CD4-positive, alpha-beta T cell treated with Interleukin-17A for 4 hours (primary cell): ENCODE measurements around the gene MAU2.
A peak's percentile ranks its signal among the peaks of the same experiment; 100 is the strongest.
"Not testable (repeated sequence)": the region's sequence is repeated elsewhere in the genome, so short reads cannot be mapped to it uniquely, and the experiment has no call there.

ENCODE experiments used
- DNase-seq: peaks from one replicate; pipeline ENCODE4 v3.0.0-alpha.2; 2020; ENCODE audit warnings: mixed read lengths

Gene MAU2

GRCh38 chr19:19348266-19348665, 27.6 kb downstream of the MAU2 start:
- DNase-seq = no peak

GRCh38 chr19:19349365-19349764, 28.7 kb downstream of the MAU2 start:
- no peak for DNase-seq

GRCh38 chr19:19350756-19351155, 30.1 kb downstream of the MAU2 start:
- not testable (repeated sequence) for DNase-seq

GRCh38 chr19:19352823-19353222, 32.2 kb downstream of the MAU2 start:
- no peak for DNase-seq

GRCh38 chr19:19354007-19354406, 33.4 kb downstream of the MAU2 start:
- DNase-seq = no peak

GRCh38 chr19:19354932-19355331, 34.3 kb downstream of the MAU2 start:
- DNase-seq = no peak

- DNase-seq = no peak
Measured at GRCh38 chr19:19355606-19356139, 35.0 kb downstream of the MAU2 start.

GRCh38 chr19:19356500-19356899, 35.9 kb downstream of the MAU2 start:
- no peak for DNase-seq

- DNase-seq = no peak
Measured at GRCh38 chr19:19356901-19357566, 36.4 kb downstream of the MAU2 start.

- DNase-seq = peak; percentile 74
Measured at GRCh38 chr19:19361075-19361594, 40.5 kb downstream of the MAU2 start.

GRCh38 chr19:19362075-19362474, 41.4 kb downstream of the MAU2 start:
- no peak for DNase-seq

GRCh38 chr19:19366434-19367396, 46.1 kb downstream of the MAU2 start:
- peak; percentile 80 for DNase-seq

GRCh38 chr19:19368087-19368486, 47.5 kb downstream of the MAU2 start:
- DNase-seq = no peak

- DNase-seq = no peak
Measured at GRCh38 chr19:19371059-19371458, 50.4 kb downstream of the MAU2 start.

GRCh38 chr19:19372656-19373416, 52.2 kb downstream of the MAU2 start:
- peak; percentile 50 for DNase-seq

GRCh38 chr19:19379527-19379926, 58.9 kb downstream of the MAU2 start:
- no peak for DNase-seq

- not testable (repeated sequence) for DNase-seq
Measured at GRCh38 chr19:19380316-19380715, 59.7 kb downstream of the MAU2 start.

- DNase-seq = no peak
Measured at GRCh38 chr19:19381007-19381926, 60.6 kb downstream of the MAU2 start.

- DNase-seq = no peak
Measured at GRCh38 chr19:19382118-19382517, 61.5 kb downstream of the MAU2 start.

GRCh38 chr19:19384486-19384885, 63.9 kb downstream of the MAU2 start:
- DNase-seq = no peak

- DNase-seq = peak; percentile 99
Measured at GRCh38 chr19:19385131-19385895, 64.7 kb downstream of the MAU2 start.
